Measurements from ENCODE around the gene ARHGAP40.

- no peak for TF ChIP-seq CBX8 (IDR thresholded peaks at IDR 0.05; ENCODE audit: borderline replicate concordance, low read depth, low read length)
- TF ChIP-seq NRF1 (IDR thresholded peaks at IDR 0.05; ENCODE audit: low read depth, low read length): no peak
- TF ChIP-seq RAD21 (IDR thresholded peaks at IDR 0.05 in 1 of 2, conservative IDR thresholded peaks at IDR 0.05 in 1 of 2; ENCODE audit: low read depth in 2 of 2, low read length in 2 of 2): no peak
- TF ChIP-seq EZH2 (IDR thresholded peaks at IDR 0.05; ENCODE audit: low read depth, low read length, severe bottlenecking): no peak
- TF ChIP-seq CTCF (IDR thresholded peaks at IDR 0.05; ENCODE audit: control extremely low read depth in 1 of 3, insufficient read depth in 1 of 3, low read depth in 1 of 3, low read length in 3 of 3): no peak
- no peak for TF ChIP-seq ATF2 (IDR thresholded peaks at IDR 0.05; ENCODE audit: low read length)
- TF ChIP-seq CHD2 (IDR thresholded peaks at IDR 0.05; ENCODE audit: low read length): no peak
These were observed 28.4 kb downstream of the ARHGAP40 start for GRCh38 chr20:38629979-38630378.

Measured in H1 (cell line).